ENCODE data around the gene STX1B. TPM values are rescaled to one million over a fixed set of nuclear protein-coding genes. Genes with fewer than 3 reads are reported as not detected.

The STX1B gene
- total RNA-seq, 1 experiment from 2014 or later, result 15.9 TPM

DNA sequence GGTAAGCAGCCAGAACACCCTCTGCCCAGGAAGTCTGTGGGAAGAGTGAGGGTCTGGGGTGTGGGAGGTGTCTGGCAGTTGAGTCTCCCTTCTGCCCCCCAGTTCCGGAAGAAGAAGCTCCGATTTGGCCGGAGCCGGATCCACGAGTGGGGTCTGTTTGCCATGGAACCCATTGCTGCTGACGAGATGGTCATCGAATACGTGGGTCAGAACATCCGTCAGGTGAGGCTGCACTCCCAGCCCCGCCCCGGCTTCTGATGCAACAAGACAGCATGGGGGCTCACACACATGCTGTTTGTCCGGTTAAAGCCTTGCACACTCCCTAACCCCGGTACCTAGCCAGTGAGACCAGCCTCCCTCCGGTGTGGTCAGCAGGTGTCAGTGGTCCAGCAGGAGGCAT is 29.5 kb downstream of the STX1B start:
- no peak overlapping the region for H3K27ac Mint-ChIP-seq
- no peak for DNase-seq (ENCODE audit: low spot score)
- ChIA-PET POLR2A (no interaction called here), CTCF (no interaction called here)
- no peak for ATAC-seq
- H3K27me3 Mint-ChIP-seq (ENCODE audit: low read depth), result peaks cover 2% of the 10 kb centered on the region; the same call in 1 of the 2 replicates
- H3K9me3 Mint-ChIP-seq, result no peaks in the 10 kb centered on the region
- H3K4me1 Mint-ChIP-seq, result peaks cover 6% of the 10 kb centered on the region
- H3K36me3 Mint-ChIP-seq, result peaks cover 29% of the 10 kb centered on the region
- no peak for TF ChIP-seq CREB1 (CRISPR knock-in tag; IDR thresholded peaks at IDR 0.05)
- no peak for TF ChIP-seq NR1H2 (CRISPR knock-in tag; IDR thresholded peaks at IDR 0.05)
- TF ChIP-seq, protein P1, sequence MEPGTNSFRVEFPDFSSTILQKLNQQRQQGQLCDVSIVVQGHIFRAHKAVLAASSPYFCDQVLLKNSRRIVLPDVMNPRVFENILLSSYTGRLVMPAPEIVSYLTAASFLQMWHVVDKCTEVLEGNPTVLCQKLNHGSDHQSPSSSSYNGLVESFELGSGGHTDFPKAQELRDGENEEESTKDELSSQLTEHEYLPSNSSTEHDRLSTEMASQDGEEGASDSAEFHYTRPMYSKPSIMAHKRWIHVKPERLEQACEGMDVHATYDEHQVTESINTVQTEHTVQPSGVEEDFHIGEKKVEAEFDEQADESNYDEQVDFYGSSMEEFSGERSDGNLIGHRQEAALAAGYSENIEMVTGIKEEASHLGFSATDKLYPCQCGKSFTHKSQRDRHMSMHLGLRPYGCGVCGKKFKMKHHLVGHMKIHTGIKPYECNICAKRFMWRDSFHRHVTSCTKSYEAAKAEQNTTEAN (CRISPR knock-in tag; IDR thresholded peaks at IDR 0.05), result no peak
- TF ChIP-seq ESRRA (CRISPR knock-in tag; IDR thresholded peaks at IDR 0.05; ENCODE audit: borderline replicate concordance), result no peak
- no peak for TF ChIP-seq ZNF416 (CRISPR knock-in tag; IDR thresholded peaks at IDR 0.05)
- TF ChIP-seq, protein P2, sequence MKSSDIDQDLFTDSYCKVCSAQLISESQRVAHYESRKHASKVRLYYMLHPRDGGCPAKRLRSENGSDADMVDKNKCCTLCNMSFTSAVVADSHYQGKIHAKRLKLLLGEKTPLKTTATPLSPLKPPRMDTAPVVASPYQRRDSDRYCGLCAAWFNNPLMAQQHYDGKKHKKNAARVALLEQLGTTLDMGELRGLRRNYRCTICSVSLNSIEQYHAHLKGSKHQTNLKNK (CRISPR knock-in tag; IDR thresholded peaks at IDR 0.05), result no peak
- no peak for TF ChIP-seq NFYB (CRISPR knock-in tag; conservative IDR thresholded peaks at IDR 0.05; ENCODE audit: low read depth)
- no peak for TF ChIP-seq ZNF317 (CRISPR knock-in tag; IDR thresholded peaks at IDR 0.05; ENCODE audit: borderline replicate concordance, low read depth)
- TF ChIP-seq GRHL2 (CRISPR knock-in tag; IDR thresholded peaks at IDR 0.05; ENCODE audit: insufficient replicate concordance, severe bottlenecking), result no peak
- TF ChIP-seq, protein P3, sequence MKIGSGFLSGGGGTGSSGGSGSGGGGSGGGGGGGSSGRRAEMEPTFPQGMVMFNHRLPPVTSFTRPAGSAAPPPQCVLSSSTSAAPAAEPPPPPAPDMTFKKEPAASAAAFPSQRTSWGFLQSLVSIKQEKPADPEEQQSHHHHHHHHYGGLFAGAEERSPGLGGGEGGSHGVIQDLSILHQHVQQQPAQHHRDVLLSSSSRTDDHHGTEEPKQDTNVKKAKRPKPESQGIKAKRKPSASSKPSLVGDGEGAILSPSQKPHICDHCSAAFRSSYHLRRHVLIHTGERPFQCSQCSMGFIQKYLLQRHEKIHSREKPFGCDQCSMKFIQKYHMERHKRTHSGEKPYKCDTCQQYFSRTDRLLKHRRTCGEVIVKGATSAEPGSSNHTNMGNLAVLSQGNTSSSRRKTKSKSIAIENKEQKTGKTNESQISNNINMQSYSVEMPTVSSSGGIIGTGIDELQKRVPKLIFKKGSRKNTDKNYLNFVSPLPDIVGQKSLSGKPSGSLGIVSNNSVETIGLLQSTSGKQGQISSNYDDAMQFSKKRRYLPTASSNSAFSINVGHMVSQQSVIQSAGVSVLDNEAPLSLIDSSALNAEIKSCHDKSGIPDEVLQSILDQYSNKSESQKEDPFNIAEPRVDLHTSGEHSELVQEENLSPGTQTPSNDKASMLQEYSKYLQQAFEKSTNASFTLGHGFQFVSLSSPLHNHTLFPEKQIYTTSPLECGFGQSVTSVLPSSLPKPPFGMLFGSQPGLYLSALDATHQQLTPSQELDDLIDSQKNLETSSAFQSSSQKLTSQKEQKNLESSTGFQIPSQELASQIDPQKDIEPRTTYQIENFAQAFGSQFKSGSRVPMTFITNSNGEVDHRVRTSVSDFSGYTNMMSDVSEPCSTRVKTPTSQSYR (CRISPR knock-in tag; IDR thresholded peaks at IDR 0.05), result no peak
- TF ChIP-seq, protein P4, sequence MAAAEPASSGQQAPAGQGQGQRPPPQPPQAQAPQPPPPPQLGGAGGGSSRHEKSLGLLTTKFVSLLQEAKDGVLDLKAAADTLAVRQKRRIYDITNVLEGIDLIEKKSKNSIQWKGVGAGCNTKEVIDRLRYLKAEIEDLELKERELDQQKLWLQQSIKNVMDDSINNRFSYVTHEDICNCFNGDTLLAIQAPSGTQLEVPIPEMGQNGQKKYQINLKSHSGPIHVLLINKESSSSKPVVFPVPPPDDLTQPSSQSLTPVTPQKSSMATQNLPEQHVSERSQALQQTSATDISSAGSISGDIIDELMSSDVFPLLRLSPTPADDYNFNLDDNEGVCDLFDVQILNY (CRISPR knock-in tag; IDR thresholded peaks at IDR 0.05), result no peak
- no peak overlapping the region for H3K4me3 Mint-ChIP-seq

DNA sequence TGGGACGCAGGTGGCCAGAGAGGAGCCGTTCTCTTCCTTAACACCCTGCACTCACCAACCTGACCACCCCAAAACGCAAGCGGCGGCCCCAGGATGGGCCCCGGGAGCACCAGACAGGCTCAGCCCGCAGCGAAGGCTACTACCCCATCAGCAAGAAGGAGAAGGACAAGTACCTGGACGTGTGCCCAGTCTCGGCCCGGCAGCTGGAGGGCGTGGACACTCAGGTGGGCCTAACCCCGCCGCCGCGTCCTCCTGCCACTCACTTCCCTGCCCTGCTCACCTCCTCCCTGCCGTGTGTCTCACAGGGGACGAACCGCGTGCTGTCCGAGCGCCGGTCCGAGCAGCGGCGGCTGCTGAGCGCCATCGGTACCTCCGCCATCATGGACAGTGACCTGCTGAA is 30.0 kb downstream of the STX1B start:
- Mint-ChIP-seq H3K4me3 (no peak overlapping the region), H3K27ac (no peak overlapping the region), H3K27me3 (ENCODE audit: low read depth) (peaks cover 2% of the 10 kb centered on the region; the same call in 1 of the 2 replicates), H3K4me1 (peaks cover 3% of the 10 kb centered on the region), H3K36me3 (peaks cover 34% of the 10 kb centered on the region), H3K9me3 (no peaks in the 10 kb centered on the region)
- POLR2A ChIA-PET, result no interaction called here
- ATAC-seq (no peak), DNase-seq (ENCODE audit: low spot score) (no peak)
- CTCF ChIA-PET, result no interaction called here
- TF ChIP-seq CREB1 (CRISPR knock-in tag; IDR thresholded peaks at IDR 0.05), result no peak
- TF ChIP-seq, protein P5, sequence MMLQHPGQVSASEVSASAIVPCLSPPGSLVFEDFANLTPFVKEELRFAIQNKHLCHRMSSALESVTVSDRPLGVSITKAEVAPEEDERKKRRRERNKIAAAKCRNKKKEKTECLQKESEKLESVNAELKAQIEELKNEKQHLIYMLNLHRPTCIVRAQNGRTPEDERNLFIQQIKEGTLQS (CRISPR knock-in tag; conservative IDR thresholded peaks at IDR 0.05), result no peak
- TF ChIP-seq, protein P6, sequence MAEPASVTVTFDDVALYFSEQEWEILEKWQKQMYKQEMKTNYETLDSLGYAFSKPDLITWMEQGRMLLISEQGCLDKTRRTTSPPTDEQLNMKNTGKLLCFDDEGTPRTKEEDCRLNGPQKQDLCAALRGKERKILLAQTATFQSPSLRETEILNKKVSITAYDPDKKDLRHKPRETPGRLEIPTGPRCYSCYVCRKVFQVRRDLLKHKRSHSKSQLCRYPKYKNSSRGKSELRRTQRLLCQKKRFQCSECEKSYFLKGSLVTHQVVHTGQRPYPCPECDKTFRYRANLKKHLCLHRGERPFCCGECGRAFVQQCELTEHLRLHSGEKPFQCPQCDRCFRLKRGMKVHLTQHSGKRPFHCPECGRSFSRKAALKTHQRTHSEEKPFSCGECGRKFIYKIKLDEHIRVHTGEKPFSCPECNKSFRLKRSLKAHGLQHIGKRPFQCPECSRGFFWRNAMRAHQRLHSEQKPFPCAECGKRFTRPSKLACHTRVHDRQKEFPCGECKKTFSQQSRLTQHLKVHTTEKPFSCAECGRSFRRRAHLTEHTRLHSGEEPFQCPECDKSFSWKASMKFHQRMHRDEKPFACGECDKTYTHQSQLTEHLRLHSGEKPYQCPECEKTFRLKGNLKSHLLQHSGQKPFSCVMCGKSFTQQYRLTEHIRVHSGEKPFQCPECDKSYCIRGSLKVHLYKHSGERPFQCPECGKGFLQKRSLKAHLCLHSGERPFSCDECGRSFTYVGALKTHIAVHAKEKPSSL (CRISPR knock-in tag; conservative IDR thresholded peaks at IDR 0.05), result no peak

DNA sequence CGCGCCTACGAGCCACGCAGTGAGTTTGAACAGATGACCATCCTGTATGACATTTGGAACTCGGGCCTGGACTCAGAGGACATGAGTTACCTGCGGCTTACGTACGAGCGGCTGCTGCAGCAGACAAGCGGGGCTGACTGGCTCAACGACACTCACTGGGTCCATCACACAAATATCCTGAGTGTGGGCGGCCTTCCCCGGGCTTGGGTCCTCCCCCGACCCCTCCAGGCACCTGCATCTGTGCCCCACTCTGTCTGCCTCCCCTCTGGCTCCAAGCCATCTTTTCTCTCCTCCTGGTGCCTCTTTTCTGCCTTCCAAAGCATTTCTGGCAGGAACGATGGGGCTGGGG is 30.4 kb downstream of the STX1B start:
- no peak for DNase-seq (ENCODE audit: low spot score)
- Mint-ChIP-seq H3K36me3 (peaks cover 35% of the 10 kb centered on the region), H3K27ac (no peak overlapping the region), H3K4me1 (no peaks in the 10 kb centered on the region), H3K4me3 (no peak overlapping the region), H3K27me3 (ENCODE audit: low read depth) (peaks cover 2% of the 10 kb centered on the region; the same call in 1 of the 2 replicates), H3K9me3 (no peaks in the 10 kb centered on the region)
- ATAC-seq, result no peak
- ChIA-PET CTCF (no interaction called here), POLR2A (no interaction called here)
- TF ChIP-seq ZNF423 (CRISPR knock-in tag; IDR thresholded peaks at IDR 0.05), result no peak
- TF ChIP-seq, protein P7, sequence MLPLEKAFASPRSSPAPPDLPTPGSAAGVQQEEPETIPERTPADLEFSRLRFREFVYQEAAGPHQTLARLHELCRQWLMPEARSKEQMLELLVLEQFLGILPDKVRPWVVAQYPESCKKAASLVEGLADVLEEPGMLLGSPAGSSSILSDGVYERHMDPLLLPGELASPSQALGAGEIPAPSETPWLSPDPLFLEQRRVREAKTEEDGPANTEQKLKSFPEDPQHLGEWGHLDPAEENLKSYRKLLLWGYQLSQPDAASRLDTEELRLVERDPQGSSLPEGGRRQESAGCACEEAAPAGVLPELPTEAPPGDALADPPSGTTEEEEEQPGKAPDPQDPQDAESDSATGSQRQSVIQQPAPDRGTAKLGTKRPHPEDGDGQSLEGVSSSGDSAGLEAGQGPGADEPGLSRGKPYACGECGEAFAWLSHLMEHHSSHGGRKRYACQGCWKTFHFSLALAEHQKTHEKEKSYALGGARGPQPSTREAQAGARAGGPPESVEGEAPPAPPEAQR (CRISPR knock-in tag; IDR thresholded peaks at IDR 0.05), result no peak
- no peak for TF ChIP-seq ZNF121 (CRISPR knock-in tag; IDR thresholded peaks at IDR 0.05)
- TF ChIP-seq SMAD4 (CRISPR knock-in tag; IDR thresholded peaks at IDR 0.05), result no peak
- TF ChIP-seq KAT7 (CRISPR knock-in tag; IDR thresholded peaks at IDR 0.05; ENCODE audit: borderline replicate concordance), result no peak
- TF ChIP-seq NR3C1 (CRISPR knock-in tag; conservative IDR thresholded peaks at IDR 0.05; ENCODE audit: low read depth), result no peak
- TF ChIP-seq TEAD4 (CRISPR knock-in tag; IDR thresholded peaks at IDR 0.05), result no peak
- no peak for TF ChIP-seq NFE2L1 (CRISPR knock-in tag; IDR thresholded peaks at IDR 0.05)
- no peak for TF ChIP-seq JAZF1 (CRISPR knock-in tag; IDR thresholded peaks at IDR 0.05)
- TF ChIP-seq, protein P8, sequence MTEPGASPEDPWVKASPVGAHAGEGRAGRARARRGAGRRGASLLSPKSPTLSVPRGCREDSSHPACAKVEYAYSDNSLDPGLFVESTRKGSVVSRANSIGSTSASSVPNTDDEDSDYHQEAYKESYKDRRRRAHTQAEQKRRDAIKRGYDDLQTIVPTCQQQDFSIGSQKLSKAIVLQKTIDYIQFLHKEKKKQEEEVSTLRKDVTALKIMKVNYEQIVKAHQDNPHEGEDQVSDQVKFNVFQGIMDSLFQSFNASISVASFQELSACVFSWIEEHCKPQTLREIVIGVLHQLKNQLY (CRISPR knock-in tag; IDR thresholded peaks at IDR 0.05), result no peak
- no peak for TF ChIP-seq FOXP1 (CRISPR knock-in tag; IDR thresholded peaks at IDR 0.05; ENCODE audit: borderline replicate concordance)

All from WTC11 (cell line).